NCI-H2227 (cell line): ENCODE data around the gene MMP23B.
"Not testable (repeated sequence)": the region's sequence is repeated elsewhere in the genome, so short reads cannot be mapped to it uniquely, and the experiment has no call there.

ENCODE experiments used
- DNase-seq: peaks from one replicate; lab custom pipeline; 2025; ENCODE audit not compliant: unreplicated experiment; lab: John Stamatoyannopoulos, UW

Gene MMP23B

DNA sequence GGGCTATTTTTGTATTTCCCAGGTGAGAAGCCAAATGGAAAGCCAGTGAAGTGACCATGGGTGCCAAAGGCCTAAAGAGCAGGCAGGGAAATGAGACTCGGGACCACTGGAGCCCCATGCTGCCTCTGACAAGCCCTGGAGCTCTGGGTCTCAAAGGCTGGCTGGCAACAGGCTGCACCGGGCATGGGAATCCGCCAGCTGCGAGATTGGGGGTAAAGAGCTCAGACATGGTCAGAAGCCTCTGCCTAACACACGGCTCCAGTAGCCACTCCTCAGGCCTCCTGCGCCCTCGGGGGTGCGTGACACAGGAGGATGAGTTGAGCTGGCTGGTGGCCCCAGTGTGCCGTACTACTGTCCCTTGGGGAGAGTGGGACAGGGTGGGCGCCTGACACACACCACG is 32.3 kb downstream of the MMP23B start:
- DNase-seq: not testable (repeated sequence)

DNA sequence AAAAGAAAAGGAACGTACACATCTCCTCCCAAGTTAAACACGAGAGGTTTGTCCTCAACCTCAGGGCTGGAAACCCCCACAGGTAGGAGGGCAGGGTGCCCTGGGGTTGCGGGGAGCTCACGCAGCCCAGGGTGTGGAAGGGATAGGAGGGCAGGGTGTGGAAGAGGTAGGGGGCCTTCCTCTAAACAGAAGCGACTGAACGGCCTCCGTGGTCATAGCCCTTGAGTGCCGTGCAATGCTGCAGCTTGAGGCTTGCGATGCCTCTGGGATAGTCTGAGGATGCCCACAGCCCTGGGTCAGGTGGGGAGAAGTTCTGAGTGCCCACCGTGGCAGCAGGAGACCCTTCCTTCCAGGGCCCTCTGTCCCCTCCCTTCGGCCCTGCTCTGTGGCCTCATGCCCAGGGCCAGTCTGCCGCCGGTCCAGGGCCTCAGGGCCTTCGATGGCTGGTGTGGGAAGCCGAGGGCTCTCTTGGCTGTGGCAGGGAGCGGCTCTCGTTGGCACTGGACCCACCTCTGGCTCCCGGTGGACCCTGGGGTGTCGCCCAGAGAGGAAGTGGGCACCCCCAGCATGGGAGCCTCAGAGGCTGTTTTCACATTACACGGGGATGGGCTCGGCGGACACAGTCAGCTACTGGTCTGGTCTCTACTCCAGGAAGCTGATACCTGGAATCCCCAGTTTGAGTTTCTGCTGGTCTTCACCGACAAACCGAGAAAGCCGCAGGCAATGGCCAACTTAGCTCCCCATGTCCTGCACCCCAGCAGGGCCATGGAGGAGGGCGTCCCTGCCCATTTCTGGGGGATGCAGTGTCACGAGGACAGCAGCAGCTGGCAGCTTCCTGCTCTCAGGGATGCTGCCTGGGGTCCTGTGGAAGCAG is 33.2 kb downstream of the MMP23B start:
- no peak for DNase-seq

DNA sequence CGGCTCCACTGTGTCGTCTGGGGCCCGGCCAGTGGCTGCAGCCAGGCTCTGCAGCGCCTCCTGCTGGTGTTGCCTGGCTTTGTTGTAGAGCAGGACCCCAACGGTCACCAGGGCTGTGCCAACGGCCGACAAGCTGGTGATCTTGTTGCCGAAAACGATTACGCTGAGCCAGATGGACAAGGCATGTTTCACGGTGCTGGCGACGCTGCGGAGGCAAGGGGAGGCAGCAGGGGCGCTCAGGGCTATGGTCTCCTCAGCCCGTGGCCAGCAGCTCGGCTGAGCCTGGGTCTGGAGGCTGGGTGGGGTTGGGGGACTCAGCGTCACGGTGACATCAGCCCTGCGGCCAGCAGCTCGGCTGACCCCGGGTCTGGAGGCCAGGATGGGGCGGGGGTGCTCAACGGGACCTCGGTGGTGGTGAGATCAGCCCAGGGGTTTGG is 33.9 kb downstream of the MMP23B start:
- DNase-seq: peak; percentile 13

DNA sequence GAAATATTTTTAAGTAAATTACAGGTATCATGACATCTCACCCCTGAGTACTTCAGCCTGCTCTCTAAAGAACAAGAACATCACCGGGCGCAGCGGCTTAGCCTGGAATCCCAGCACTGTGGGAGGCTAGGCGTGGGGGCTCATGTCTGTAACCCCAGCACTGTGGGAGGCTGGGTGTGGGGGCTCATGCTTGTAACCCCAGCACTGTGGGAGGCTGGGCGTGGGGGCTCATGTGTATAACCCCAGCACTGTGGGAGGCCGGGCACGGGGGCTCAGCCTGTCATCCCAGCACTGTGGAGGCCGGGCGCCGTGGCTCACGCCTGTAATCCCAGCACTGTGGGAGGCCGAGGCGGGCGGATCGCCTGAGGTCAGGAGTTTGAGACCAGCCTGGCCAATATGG is 34.6 kb downstream of the MMP23B start:
- DNase-seq: no peak

DNA sequence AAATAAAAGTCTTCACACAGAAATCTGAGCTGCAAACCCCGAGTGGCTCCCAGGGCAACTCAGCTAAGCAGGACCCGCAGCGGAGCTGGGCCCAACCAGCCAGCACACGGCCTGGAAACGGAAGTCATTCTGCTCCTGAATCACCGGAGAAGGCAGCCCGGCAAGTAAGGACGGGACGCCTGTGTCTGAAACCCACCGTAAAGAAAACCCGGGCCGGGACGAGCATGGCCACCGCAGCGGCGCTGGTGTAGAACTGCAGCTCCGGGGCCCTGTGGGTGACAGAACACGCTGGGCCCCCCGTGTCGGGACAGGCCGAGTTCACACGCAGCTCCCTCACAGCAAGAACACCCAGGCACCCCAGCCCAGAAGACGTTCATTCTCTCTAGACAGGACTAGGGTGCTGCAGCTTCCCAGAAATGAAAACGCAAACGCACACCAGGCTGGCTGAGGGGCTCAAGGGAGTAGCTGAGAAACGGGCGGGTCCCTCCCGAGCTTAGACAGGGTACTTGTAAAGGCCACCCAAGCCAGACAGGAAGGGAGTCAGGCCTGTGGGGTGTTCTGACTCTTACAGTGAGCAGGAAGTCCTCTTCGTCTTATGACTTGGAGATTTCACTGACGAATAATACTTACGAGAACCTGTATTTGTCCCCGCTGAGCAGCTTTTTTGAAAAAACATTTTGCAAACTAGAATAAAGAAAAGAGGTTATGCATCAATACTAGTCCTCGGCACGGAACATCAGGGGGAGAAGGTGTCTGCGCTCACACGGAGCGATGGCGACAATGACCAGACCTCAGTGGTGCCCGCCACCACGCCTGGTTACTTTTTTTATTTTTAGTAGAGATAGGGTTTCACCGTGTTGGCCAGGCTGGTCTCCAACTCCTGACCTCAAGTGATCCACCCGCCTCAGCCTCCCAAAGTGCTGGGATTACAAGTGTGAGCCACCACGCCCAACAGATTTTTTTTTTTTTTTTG is 37.8 kb downstream of the MMP23B start:
- DNase-seq: no peak

DNA sequence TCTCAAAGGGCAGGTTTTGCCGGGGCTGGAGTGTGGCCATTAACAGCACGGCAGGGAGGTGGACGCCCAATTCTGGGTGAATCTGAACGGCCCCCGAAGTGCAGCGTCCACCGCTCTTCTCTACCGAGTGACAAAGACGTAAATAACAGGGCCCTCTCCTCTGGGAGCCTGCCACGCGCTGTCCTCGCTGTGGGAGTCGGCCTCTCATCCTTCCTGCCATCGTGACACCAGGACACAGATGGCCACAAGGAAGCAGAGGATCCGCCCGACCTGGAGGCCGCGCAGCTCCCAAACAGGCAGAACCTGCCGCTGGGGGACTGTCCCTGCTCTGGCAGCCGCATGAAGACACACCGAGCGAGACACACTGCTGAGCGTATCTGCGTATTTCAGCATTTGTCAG is 38.9 kb downstream of the MMP23B start:
- no peak for DNase-seq

DNA sequence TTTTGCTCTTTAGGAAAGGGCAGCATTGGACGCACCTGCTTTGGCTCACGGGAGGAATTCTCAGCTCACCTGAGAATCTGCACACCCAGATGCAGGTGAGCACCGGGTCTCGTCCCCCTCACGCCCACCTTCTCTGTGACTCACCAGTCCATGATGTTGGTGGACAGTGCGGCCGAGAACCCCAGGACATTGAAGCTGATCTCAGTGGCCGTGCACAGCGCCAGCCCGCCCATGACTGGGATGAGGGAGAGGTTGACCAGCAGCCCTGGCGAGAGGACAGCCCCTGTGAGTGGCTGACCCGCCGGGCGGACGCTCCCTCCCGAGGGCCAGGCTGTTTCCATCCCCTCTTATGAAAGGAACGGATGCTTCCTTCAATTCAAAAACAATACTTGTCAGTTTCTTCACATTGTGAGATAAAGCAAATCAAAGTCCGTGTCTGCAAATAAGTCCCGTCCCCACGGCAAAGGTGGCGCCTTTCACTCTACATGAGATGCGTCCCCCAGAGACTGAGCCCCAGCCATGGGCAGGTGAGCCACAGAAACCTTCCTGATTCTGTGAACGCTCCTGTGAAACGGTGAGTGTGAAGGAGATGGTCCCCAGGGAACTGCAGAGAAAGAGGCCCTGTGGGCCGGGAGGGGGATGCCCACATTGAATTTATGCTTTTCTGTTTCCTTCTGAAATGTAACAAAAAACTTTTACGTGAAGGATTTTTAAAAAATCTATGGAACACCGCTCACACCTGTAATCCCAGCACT is 39.6 kb downstream of the MMP23B start:
- DNase-seq: no peak

DNA sequence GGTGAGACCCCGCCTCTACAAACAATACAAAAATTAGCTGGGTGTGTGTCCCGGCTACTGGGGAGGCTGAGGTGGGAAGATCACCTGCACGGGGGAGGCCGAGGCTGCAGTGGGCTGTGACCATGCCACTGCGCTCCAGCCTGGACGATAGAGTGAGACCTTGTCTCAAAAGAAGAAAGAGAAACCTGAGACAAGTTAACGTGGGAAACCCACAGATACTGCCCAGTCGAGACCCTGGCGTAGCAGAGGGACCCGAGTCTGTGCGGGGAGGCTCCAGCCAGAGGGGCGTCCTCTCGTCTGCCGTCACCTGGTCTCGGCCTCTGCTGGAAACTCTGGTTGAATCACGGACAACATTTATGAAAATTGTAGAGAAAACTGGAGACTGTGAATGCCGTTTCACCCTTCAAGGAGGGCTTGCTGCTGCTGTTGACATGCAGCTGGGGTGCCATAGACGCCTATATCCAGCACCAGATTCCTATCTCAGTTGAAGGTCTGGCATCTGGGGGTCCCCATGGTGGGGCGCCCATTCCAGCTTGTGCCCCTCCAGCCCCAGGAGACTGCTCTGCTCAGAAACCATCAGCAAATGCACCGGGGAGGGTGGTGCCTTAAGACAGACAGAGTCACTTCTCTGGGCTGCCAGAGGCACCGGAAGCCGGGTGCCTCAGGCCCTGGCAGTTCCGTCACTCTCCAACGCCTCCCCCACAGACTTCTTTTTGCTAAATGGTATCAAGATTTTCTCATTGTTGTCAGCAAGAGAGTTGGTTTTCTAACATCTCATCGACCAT is 40.4 kb downstream of the MMP23B start:
- no peak for DNase-seq

DNA sequence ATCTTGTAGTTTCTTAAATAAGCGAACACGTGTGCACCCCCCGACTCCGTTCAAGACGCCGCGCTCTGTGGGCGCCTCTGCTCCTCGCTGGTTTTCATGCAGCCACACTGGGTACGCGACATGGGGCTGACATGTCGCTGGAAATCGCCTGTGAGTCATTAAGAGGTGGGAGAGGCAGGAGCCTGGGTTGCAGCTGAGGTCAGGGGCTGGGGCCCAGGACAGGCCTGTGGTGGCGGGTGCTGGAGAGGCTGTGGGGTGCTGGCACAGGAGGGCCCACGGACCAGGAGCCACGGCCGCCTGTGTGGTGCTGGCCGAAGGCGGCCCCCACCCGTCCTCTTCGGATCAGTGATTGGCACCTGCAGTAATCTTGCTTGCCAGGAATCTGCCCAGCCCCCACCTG is 42.8 kb downstream of the MMP23B start:
- not testable (repeated sequence) for DNase-seq

DNA sequence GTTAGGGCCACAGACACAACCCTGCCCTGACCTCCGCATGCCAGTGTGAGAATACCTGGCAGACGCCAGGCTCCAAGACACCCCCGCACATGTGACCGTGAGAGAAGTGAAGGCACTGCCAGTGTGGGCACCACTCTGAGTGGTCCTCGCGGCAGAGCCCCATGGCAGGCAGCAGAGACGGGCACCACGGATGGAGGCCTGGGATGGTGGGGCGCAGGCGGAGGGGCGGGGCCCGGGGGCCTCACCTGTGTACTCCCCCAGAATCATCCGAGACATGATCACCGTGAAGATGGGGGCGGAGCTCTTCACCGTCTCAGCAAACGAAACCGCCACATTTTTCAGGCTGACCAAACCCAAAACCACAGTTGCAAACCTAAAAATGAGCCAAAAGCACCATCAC is 43.2 kb downstream of the MMP23B start:
- not testable (repeated sequence) for DNase-seq

DNA sequence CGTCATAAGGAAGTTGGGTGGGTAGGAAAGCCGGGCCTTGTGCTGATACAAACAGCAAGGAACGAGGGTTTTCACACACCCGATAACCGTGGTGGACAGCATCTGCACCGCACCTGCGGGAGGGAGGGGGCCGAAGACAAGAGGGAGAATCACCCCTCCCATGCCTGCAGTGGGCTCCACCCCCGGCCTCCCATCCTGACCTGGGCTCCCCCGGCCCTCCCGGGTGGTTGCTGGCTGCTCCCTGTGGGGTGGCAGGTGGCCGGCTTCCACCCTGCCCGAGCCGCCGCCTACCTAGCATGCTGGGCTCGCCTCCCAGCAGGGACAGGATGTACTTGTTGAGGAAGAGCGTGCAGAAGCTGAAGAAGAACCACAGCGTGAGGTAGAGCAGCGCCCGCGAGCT is 44.1 kb downstream of the MMP23B start:
- not testable (repeated sequence) for DNase-seq

DNA sequence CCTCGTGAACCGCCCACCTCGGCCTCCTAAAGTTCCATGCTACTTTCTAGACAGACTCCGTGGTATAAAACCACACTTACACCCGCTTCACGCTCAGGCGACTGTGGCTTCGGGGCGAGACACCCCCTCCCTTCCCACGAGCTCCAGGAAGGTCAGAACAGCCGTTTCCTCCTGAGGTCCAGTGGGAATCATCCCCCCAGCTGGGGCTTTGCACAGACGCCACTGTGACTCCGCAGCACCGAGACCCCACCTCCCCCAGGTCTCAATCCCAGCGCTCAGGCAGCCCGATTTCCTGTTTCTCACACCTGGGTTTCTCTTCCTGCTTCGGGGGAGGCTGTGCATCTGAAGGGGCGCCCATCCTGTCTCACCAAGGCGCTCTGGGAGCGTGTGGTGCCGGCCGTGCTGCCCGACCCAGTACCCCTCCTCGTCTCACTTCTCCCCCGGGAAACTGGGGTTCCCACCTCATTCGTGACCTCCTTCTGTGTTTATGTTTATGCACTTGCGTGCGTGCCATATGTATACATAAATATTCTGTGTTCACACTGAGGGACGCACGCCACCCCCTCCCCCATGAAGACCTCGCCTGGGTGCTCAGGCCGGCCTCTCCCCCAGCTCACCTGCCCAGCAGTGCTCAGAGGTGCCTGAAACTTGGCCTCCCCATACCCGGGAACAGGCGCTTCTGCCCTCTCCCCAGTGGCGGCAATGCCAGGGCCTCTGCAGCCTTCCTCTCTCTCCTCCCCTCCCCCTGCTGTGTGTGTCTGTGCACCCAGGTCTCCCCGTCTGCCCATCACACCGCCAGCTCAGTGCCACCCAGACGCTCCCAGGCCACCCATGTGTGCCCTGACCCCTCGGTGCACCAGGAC is 46.0 kb downstream of the MMP23B start:
- no peak for DNase-seq

DNA sequence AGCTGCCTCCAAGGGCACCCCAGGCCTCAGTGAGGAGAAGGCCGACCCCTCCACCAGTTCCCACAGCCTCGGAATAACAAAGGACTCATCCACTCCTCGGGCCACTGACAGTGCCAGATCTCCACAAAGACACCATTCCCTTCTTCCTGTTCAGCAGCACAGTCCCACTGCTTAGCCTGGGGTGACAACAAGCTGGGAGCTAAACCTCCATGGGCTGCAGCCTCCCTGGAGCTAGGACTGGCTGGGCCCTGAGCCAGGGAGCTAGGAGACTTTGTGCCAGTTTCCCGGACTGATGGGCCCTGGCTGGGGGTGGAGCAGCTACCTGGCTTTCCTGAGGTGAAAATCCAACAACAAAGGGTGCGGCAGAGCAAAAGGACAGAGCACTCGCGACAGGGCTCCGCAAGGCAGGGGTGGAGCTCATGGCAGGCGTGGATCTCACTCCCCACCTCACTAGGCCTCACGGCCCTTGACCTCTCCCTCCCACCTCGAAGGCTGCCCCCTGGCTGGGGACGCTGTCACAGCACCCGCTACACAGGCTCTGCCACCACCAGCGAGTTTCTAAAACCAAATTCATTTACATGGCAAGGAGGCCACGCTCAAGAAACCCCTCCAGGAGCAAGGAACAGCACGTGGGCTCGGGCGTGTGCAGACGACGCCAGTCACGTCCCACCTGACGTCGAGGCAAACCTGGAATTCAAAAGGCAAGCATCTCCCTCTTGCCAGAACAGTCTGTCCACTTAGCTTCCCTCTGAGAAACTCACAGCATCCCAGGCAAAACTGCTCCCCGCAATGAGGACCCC is 46.8 kb downstream of the MMP23B start:
- DNase-seq: no peak

DNA sequence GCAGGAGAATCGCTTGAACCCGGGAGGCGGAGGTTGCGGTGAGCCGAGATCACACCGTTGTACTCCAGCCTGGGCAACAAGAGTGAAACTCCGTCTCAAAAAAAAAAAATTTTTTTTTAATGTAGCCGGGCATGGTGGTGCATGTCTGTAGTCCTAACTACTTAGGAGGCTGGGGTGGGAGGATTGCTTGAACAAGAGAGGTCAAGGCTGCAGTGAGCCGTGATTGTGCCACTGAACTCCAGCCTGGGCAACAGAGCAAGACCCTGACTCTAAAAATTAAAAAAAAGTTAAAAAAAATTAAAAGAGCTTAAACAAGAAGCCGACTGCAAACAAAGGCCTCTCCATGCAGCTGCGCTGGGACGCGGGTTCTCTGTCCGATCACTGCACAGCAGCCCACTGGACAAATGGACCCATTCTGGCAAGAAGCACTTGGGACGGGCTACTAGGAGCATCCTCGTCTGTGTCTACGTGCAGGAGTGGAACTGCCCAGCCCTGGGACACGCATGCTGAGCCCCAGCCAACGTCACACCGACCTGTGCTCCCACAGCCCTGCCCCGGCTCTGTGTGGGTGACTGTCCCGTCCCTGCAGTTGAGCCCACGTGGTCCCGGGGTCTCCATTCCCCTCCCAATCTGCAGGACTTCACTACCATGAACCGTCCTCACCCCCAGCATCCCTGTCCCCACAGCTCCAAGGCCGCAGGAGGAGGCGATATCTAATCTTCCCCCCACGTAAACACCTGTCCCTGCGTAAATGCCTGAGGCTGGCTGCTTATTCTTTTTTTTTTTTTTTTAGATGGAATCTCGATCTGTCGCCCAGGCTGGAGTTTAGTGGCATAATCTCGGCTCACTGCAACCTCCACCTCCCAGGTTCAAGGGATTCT is 48.3 kb downstream of the MMP23B start:
- DNase-seq: no peak

DNA sequence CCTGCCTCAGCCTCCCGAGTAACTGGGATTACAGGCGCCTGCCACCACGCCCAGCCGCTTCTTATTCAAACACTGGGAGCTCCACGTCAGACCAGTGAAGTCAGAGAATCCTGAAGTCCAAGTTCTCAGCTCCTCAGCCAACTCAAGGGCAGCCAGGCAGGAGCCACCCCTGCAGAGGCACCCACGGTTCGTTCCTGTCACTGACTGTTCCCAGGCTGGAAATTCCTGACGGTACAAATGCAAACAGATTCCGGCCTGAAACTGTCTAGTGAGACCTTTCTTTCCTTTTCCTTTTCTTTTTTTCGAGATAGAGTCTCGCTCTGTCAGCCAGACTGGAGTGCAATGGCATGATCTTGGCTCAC is 48.9 kb downstream of the MMP23B start:
- no peak for DNase-seq

DNA sequence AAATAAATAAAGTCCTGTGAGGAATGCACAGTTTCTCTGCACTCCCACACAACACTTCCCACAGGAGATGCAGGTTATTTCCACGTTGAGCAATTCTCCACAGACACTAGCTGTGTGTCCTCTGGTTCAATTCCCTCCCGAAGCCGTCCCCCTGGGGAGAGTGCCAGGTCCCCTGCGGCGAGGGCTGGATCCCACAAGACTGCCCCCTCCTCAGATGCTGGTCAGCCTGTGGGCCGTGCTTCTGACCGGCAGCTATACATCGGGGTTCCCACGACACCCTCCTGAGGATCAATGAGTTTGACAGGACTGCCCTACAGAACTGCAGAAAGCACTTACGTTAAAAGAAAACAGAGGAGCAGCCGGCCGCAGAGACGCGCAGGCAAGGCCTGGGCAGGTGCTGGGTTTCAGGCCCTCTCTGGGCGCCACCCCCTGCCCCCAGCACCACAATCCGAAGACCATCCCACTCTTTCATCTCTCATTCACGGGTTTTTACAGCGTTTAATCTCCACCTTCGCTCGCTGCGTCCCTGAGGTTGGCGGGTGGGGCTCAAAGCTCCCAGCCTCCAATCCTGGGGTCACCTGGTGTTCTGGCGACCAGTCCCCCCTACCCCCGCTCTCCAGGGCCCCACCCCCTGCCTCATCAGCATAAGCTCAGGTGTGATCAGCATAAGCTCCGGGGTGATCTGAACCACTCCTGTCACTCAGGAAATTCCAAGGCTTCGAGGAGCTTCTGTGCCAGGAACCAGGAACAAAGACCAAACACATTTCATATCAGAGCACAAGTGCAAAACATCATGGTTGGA is 51.3 kb downstream of the MMP23B start:
- DNase-seq: no peak
